ENCODE results near the gene TAOK1. TPM values are rescaled to one million over a fixed set of nuclear protein-coding genes. Genes with fewer than 3 reads are reported as not detected.

TAOK1 gene
- total and polyA plus RNA-seq, 2 experiments from 2014 or later = 5.8 to 43.1 TPM

DNA sequence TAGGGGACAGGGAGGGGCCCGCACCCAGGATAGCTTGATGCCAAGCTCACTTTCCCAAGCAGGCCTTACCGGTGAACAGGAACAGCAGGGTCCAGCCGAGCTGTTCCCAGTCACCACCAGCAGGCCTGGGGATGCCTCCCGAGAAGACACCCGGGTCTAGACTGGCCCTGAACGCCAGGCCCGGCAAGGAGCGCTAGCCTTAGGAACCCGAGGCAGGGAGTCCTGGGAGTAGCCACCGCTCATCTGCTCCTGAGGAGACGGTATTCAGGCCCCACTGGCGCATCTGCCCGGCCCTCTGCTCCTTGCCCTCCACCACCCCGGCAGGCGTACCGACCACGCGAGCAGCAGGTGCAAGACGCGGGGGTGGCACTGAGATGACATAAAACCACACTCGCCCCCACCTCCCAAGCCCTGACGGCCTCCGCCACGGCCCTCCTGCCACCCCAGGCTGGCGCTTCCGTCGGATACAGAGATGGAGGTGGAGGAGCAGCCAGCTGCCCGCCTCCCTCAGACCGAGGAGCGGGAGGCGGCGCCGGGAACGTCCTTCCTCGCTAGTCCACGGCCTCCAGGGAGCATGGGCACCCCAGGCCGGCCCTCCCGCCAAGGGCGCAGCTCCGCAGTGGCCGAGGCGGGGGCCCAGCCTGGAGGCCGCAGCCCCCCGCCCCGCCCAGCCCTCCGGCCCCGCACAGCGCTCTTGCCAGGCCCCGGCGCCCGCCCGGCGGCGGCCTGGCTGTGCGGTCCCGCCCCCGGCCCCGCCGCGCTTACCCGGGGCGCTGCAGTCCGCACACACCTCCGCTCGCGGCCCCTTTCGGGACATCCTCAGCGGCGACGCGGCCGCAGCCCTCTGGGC, 198.6 kb downstream of the TAOK1 start:
- Histone ChIP-seq H3K27ac (no peak overlapping the region), H3K4me1 (ENCODE audit: low read depth) (peaks cover 21% of the 10 kb centered on the region), H3K36me3 (no peaks in the 10 kb centered on the region), H3K27me3 (peaks cover 4% of the 10 kb centered on the region), H3K9me3 (ENCODE audit: low read depth) (no peaks in the 10 kb centered on the region), H3K4me3 (peak overlapping the region; percentile 46)
- TF ChIP-seq, protein P1, sequence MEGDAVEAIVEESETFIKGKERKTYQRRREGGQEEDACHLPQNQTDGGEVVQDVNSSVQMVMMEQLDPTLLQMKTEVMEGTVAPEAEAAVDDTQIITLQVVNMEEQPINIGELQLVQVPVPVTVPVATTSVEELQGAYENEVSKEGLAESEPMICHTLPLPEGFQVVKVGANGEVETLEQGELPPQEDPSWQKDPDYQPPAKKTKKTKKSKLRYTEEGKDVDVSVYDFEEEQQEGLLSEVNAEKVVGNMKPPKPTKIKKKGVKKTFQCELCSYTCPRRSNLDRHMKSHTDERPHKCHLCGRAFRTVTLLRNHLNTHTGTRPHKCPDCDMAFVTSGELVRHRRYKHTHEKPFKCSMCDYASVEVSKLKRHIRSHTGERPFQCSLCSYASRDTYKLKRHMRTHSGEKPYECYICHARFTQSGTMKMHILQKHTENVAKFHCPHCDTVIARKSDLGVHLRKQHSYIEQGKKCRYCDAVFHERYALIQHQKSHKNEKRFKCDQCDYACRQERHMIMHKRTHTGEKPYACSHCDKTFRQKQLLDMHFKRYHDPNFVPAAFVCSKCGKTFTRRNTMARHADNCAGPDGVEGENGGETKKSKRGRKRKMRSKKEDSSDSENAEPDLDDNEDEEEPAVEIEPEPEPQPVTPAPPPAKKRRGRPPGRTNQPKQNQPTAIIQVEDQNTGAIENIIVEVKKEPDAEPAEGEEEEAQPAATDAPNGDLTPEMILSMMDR (IDR thresholded peaks at IDR 0.05; ENCODE audit: low read depth, low read length) = no peak
- peak; percentile 35 to 68 for DNase-seq (ENCODE audit: low read depth in 1 of 2, low spot score in 1 of 2)

DNA sequence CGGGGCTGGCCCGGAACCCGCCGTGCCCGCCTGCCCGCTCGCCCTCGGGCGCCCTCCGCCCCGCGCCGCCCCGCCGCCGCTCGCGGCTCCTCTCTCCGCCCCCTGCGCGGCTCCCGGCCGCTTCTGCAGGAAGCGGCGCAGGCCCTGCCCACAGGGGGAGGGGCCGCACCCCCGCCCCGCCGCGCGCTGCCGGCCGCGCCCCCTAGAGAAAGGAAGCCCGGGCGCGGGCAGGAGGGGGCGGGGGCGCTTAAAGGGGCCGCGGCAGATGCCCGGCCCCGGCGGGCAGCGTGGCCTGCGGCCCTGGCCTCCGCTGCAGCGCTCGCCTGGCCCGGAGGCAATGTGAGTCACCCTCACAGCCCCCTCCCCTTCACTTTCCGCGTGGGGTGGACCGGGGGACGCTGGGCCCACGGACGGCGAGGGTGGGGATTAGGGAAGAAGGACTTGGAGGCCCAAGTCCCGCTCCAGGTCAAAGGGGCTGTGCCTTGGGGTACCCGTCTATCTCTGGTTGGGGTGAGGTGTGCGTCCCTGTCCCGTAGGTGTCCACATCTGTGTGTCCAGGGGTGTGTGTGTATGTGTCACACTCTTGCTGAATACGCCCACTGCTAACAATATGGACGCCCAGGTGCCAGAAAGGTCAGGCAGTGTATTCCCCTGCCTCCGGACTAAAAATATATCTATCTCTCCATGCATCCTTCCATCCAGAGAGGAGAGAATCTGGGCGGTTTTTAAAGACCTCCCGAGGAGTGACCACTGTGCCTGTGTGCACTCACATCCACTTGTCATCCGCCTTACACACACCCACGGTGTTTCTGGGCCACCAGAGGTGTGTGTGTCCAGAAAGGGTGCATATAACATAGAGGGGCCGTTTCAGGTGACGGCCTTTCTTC, 199.6 kb downstream of the TAOK1 start, which contains the start of gene GIT1:
Gene GIT1 (minus strand): TSS at position 125 of the 887 bp plus-strand sequence. CDS start 270 bp downstream, outside the sequence.
- no peaks in the 10 kb centered on the region for H3K36me3 ChIP-seq
- TF ChIP-seq, protein P1 (IDR thresholded peaks at IDR 0.05; ENCODE audit: low read depth, low read length) = no peak
- H3K4me1 ChIP-seq (ENCODE audit: low read depth) = peaks cover 19% of the 10 kb centered on the region
- peaks cover 7% of the 10 kb centered on the region for H3K27me3 ChIP-seq
- DNase-seq (ENCODE audit: low read depth in 1 of 2, low spot score in 1 of 2) = peak; percentile 91 to 95
- H3K27ac ChIP-seq = no peak within 1 kb of the TSS
- H3K4me3 ChIP-seq = peak within 1 kb of the TSS; percentile 46
- no peaks in the 10 kb centered on the region for H3K9me3 ChIP-seq (ENCODE audit: low read depth)

GRCh38 chr17:29590411-29591145, 200.4 kb downstream of the TAOK1 start:
- Histone ChIP-seq H3K27ac (no peak overlapping the region), H3K4me3 (peak overlapping the region; percentile 23), H3K27me3 (peaks cover 7% of the 10 kb centered on the region), H3K9me3 (ENCODE audit: low read depth) (no peaks in the 10 kb centered on the region), H3K36me3 (no peaks in the 10 kb centered on the region), H3K4me1 (ENCODE audit: low read depth) (peaks cover 19% of the 10 kb centered on the region)
- TF ChIP-seq, protein P1 (IDR thresholded peaks at IDR 0.05; ENCODE audit: low read depth, low read length) = no peak
- DNase-seq (ENCODE audit: low read depth in 1 of 2, low spot score in 1 of 2) = peak in 1 of 2 donors; percentile 48

DNA sequence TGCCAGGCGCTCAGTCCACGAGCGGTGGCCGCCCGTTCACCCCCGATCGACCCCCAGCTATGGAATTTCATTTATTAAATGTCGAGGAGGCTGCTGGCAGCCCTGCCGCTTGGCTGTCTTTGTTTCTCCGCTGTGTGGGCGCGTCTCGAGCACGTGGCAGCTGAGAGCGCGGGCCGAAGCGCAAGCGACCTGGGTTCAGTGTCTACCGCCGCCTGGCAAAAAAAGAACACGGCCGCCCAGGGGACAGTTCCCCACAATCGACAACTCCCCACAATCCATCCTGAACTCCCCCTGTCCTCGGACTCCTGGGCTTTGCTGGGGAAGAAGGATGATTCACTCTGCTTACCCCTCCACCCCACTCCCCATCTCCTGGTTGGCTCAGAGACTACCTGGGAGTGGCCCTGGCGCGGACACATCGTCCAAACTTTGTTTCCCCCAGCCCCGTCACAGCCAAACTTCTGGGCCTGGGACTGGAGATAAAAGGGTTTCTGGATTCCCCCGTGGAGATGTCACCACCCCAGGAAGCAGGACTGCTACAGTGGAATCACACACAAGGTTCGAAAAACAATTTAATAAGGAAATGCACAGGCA, 201.1 kb downstream of the TAOK1 start:
- TF ChIP-seq, protein P1 (IDR thresholded peaks at IDR 0.05; ENCODE audit: low read depth, low read length) = no peak
- Histone ChIP-seq H3K27ac (no peak overlapping the region), H3K4me1 (ENCODE audit: low read depth) (peaks cover 19% of the 10 kb centered on the region), H3K9me3 (ENCODE audit: low read depth) (no peaks in the 10 kb centered on the region), H3K27me3 (peaks cover 7% of the 10 kb centered on the region), H3K4me3 (peak overlapping the region; percentile 23), H3K36me3 (no peaks in the 10 kb centered on the region)
- DNase-seq (ENCODE audit: low read depth in 1 of 2, low spot score in 1 of 2) = peak; percentile 59 to 62

Measured in cardiac muscle cell (in vitro differentiated cells and primary cell).